GM12878 (cell line): ENCODE measurements around the gene PCDHB11. TPM values are rescaled to one million over a fixed set of nuclear protein-coding genes. Genes with fewer than 3 reads are reported as not detected.
"Not testable (repeated sequence)": the region's sequence is repeated elsewhere in the genome, so short reads cannot be mapped to it uniquely, and the experiment has no call there.

Experiments used
- ATAC-seq: fragments of 200-7000 bp; cut with Tn5 transposase; 3 replicates; pipeline ENCODE4 v1.9.1; 2020; ENCODE audit warnings: mild to moderate bottlenecking, moderate library complexity
- BruUV-seq: library from RNA; stranded (reverse); fragments of 400-500 nt; replicated peaks from 2 replicates; lab custom pipeline; 2021; lab: Mats Ljungman, UMichigan
- CTCF ChIA-PET: fragments of 300-600 bp; sonication (Branson Sonifier 250); formaldehyde crosslinking; extraction: SDS; loops from one replicate; lab custom pipeline; 2021; ENCODE audit warnings: inconsistent platforms; lab: Yijun Ruan, JAX
- POLR2A ChIA-PET: fragments of 350-600 bp; formaldehyde crosslinking; extraction: SDS; loops from one replicate; lab custom pipeline; 2021; ENCODE audit warnings: inconsistent platforms; lab: Charles Lee
- RAD21 ChIA-PET: fragments of 300-600 bp; sonication (Branson Sonifier 250); formaldehyde crosslinking; loops from one replicate; lab custom pipeline; 2023; ENCODE audit warnings: antibody characterized with exemption; ENCODE audit not compliant: unreplicated experiment; lab: Charles Lee
- SMC1A ChIA-PET: fragments of 300-600 bp; sonication (Branson Sonifier 250); formaldehyde crosslinking; loops from one replicate; lab custom pipeline; 2023; ENCODE audit not compliant: unreplicated experiment, uncharacterized antibody; lab: Charles Lee
- DNase-seq: peaks from one replicate; pipeline ENCODE4 v3.0.0-alpha.2; 2011; ENCODE audit warnings: low read depth, low spot score
- FAIRE-seq: peaks from 3 replicates; lab custom pipeline; 2011; peaks lifted over from hg19 to GRCh38; lab: Jason Lieb, UNC
- H2AFZ ChIP-seq: 2 replicates; pipeline ENCODE4 v1.6.0; 2011; ENCODE audit warnings: low read depth, low read length, control low read depth; ENCODE audit not compliant: control insufficient read depth
- H3K27ac ChIP-seq: 2 replicates; pipeline ENCODE4 v1.5.1; 2011; ENCODE audit warnings: control low read depth; ENCODE audit not compliant: control insufficient read depth, insufficient read depth
- H3K27me3 ChIP-seq, 2 experiments: replicated peaks in 1 of 2; 2 replicates each; pipeline versions ENCODE4 v1.6.0 to v1.6.1; 2011; ENCODE audit warnings: low read length in 1 of 2; ENCODE audit not compliant: control insufficient read depth in 2 of 2, insufficient read depth in 2 of 2
- H3K36me3 ChIP-seq, 2 experiments: 2 replicates each; pipeline ENCODE4 v1.5.1; 2011; ENCODE audit warnings: low read length in 1 of 2; ENCODE audit not compliant: control insufficient read depth in 2 of 2, insufficient read depth in 2 of 2
- H3K4me1 ChIP-seq: 2 replicates; pipeline ENCODE4 v1.6.1; 2011; ENCODE audit warnings: mild to moderate bottlenecking, low read length, moderate library complexity, mixed read lengths; ENCODE audit not compliant: control insufficient read depth, insufficient read depth
- H3K4me2 ChIP-seq: 2 replicates; pipeline ENCODE4 v1.6.0; 2011; ENCODE audit warnings: control low read depth; ENCODE audit not compliant: control insufficient read depth, insufficient read depth
- H3K4me3 ChIP-seq: fragments of 200-600 bp; sonication (generic); 2 replicates; pipeline ENCODE4 v1.5.1; 2016
- H3K79me2 ChIP-seq: 2 replicates; pipeline ENCODE4 v1.6.0; 2011; ENCODE audit warnings: low read length; ENCODE audit not compliant: control insufficient read depth, insufficient read depth
- H3K9ac ChIP-seq: 2 replicates; pipeline ENCODE4 v1.8.0; 2011; ENCODE audit warnings: low read length, control low read depth, mixed read lengths; ENCODE audit not compliant: control insufficient read depth, insufficient read depth
- H3K9me3 ChIP-seq: replicated peaks from 3 replicates; pipeline ENCODE4 v1.5.1; 2011; ENCODE audit warnings: mild to moderate bottlenecking, low read length; ENCODE audit not compliant: control insufficient read depth, insufficient read depth
- H4K20me1 ChIP-seq: 2 replicates; pipeline ENCODE4 v1.6.0; 2011; ENCODE audit not compliant: control insufficient read depth, insufficient read depth
- CTCF ChIP-seq, 3 experiments: IDR thresholded peaks in 2 of 3; conservative IDR thresholded peaks in 1 of 3; 2 replicates each; pipeline ENCODE4 v1.5.1; 2011; ENCODE audit warnings: low read depth in 3 of 3, low read length in 3 of 3, mild to moderate bottlenecking in 3 of 3, control low read depth in 2 of 3, moderate library complexity in 2 of 3, inconsistent platforms in 1 of 3, mixed read lengths in 1 of 3; ENCODE audit not compliant: control insufficient read depth in 2 of 3, insufficient read depth in 1 of 3; ENCODE audit errors: extremely low read depth in 1 of 3
- RAD21 ChIP-seq: IDR thresholded peaks from 2 replicates; pipeline ENCODE4 v1.6.1; 2011; ENCODE audit warnings: mild to moderate bottlenecking, low read depth, low read length, moderate library complexity; ENCODE audit not compliant: insufficient read depth
- SP1 ChIP-seq: IDR thresholded peaks from one replicate; pipeline ENCODE4 v1.6.1; 2011; ENCODE audit warnings: low read depth, low read length
- WGBS: methylation state at CpG from one replicate; pipeline ENCODE4 v1.1.6; 2016; ENCODE audit warnings: low lambda C conversion rate; ENCODE audit not compliant: insufficient replicate concordance, insufficient coverage; ENCODE audit errors: missing lambda C conversion rate; 5-methylcytosine and 5-hydroxymethylcytosine counted together
- in situ Hi-C: fragments of 300-500 bp; cut with MboI; formaldehyde crosslinking; loops from 9 replicates; pipeline ENCODE4 v1.14.3; 2018; ENCODE audit warnings: mixed read lengths
- intact Hi-C: fragments of 100-400 bp; cut with micrococcal nuclease; formaldehyde crosslinking; loops from one replicate; pipeline ENCODE4 v1.14.2; 2022; ENCODE audit not compliant: unreplicated experiment
- polyA plus RNA-seq, 11 experiments: library from polyadenylated mRNA; depleted of rRNA in 4 of 11; unstranded in 6 of 11; stranded (reverse) in 5 of 11; fragments of >200 nt; fragmentation: Nextera tagmentation in 4 of 11; fragmentation: Illumina TruSeq in 1 of 11; extraction: Ambion mirVana in 4 of 11; extraction: Trizol in 1 of 11; gene quantifications; 1 replicate in 1 of 11; 2 replicates in 10 of 11; pipeline versions ENCODE4 v1.2.1 to v1.2.3, GENCODE V29; 2011 to 2016; ENCODE audit warnings: inconsistent platforms in 2 of 11, missing spikeins in 2 of 11, low read depth in 1 of 11
- total RNA-seq, 4 experiments: library from RNA; depleted of rRNA in 3 of 4; stranded (reverse); fragments of >200 nt in 3 of 4; fragmentation: Illumina TruSeq in 1 of 4; extraction: Trizol in 1 of 4; gene quantifications; 2 replicates each; pipeline versions ENCODE4 v1.2.1 to v1.2.3, GENCODE V29; 2013 to 2021

The PCDHB11 gene
- total and polyA plus RNA-seq, 10 of the 15 experiments (the other 5 are each of a cell fraction or from before 2014, with no cell fraction given), result not detected

DNA sequence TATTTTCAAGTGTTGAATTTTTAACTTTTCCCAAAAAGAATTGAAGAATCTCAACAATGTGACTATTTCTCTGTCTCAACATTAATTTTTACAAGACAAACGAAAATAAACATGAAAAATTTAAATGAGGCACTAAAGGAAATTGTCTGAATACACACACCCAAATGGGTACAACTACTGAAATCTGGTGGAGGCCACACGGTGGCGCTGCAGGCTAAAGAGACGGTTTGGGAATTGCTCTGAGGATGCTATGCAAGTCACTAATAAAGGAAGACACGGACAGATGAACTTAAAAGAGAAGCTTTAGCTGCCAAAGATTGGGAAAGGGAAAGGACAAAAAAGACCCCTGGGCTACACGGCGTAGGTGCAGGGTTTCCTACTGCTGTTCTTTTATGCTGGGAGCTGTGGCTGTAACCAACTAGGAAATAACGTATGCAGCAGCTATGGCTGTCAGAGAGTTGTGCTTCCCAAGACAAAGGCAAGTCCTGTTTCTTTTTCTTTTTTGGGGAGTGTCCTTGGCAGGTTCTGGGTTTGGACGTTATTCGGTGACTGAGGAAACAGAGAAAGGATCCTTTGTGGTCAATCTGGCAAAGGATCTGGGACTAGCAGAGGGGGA is 7.2 kb upstream of the PCDHB11 start, which contains the start of gene PCDHB10:
PCDHB10 (plus strand) TSS at position 244 of the 616 bp plus-strand sequence; CDS start at position 444, 200 bp downstream.
- DNase-seq (no peak), ATAC-seq (no peak), FAIRE-seq (no peak)
- SMC1A ChIA-PET, result interaction anchor here (0.7 kb wide), 1 partner anchor 177 kb away, joined by 3 read pairs; the partner anchor contains the start of gene PCDHGB3
- no peaks in the 10 kb centered on the region for H3K4me1 ChIP-seq
- no peak within 1 kb of the TSS for H2AFZ ChIP-seq
- H3K9me3 ChIP-seq, result no peaks in the 10 kb centered on the region; the same call in 2 of the 3 replicates
- POLR2A ChIA-PET, result no interaction called here
- RAD21 ChIA-PET, result no interaction called here
- WGBS, result 17% methylated on average over 10 of the region's 10 CpGs
- in situ Hi-C loops (no loop called here), intact Hi-C loops (no loop called here)
- no peaks in the 10 kb centered on the region for H3K79me2 ChIP-seq
- H3K27me3 ChIP-seq, result no peaks in the 10 kb centered on the region
- TF ChIP-seq SP1 (no peak), CTCF (IDR thresholded peaks at IDR 0.05 in 2 of 3, conservative IDR thresholded peaks at IDR 0.05 in 1 of 3; ENCODE audit: control insufficient read depth in 2 of 3, extremely low read depth in 1 of 3, insufficient read depth in 1 of 3, low read depth in 3 of 3, low read length in 3 of 3) (peak in 2 of 3 experiments; percentile 24 to 42; a peak in 3 of 6 replicates), RAD21 (peak; percentile 48)
- CTCF ChIA-PET, result interaction anchor here (1.1 to 1.3 kb wide), 2 partner anchors 37 to 365 kb away, joined by 3 to 6 read pairs; no protein-coding TSS in a partner anchor
- no peaks in the 10 kb centered on the region for H3K36me3 ChIP-seq
- no peak within 1 kb of the TSS for H3K4me3 ChIP-seq
- no peaks in the 10 kb centered on the region for H4K20me1 ChIP-seq
- H3K9ac ChIP-seq, result no peak within 1 kb of the TSS
- no peak within 1 kb of the TSS for H3K4me2 ChIP-seq
- H3K27ac ChIP-seq, result no peak within 1 kb of the TSS
- no TSS peak for BruUV-seq

DNA sequence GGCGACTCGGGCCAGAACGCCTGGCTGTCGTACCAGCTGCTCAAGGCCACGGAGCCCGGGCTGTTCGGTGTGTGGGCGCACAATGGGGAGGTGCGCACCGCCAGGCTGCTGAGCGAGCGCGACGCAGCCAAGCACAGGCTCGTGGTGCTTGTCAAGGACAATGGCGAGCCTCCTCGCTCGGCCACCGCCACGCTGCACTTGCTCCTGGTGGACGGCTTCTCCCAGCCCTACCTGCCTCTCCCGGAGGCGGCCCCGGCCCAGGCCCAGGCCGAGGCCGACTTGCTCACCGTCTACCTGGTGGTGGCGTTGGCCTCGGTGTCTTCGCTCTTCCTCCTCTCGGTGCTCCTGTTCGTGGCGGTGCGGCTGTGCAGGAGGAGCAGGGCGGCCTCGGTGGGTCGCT is 5.1 kb upstream of the PCDHB11 start:
- FAIRE-seq, BruUV-seq, H3K36me3 ChIP-seq, ATAC-seq, H3K9ac ChIP-seq, DNase-seq, POLR2A ChIA-PET, CTCF ChIA-PET, H3K9me3 ChIP-seq, H4K20me1 ChIP-seq, H3K4me2 ChIP-seq, H3K4me3 ChIP-seq, H3K79me2 ChIP-seq, RAD21 ChIA-PET, H3K27ac ChIP-seq, H2AFZ ChIP-seq, H3K27me3 ChIP-seq, SMC1A ChIA-PET, H3K4me1 ChIP-seq, in situ Hi-C loops, intact Hi-C loops: not testable (repeated sequence)
- WGBS, result 76% methylated on average over 4 of the region's 37 CpGs
